IPS DF 4.7 (cell line): Measurements from ENCODE around the gene MBD6.

Experiments
- DNase-seq: peaks from one replicate; pipeline ENCODE4 v3.0.0-alpha.2; 2013; ENCODE audit warnings: low spot score; ENCODE audit errors: extremely low read depth

Gene MBD6

DNA sequence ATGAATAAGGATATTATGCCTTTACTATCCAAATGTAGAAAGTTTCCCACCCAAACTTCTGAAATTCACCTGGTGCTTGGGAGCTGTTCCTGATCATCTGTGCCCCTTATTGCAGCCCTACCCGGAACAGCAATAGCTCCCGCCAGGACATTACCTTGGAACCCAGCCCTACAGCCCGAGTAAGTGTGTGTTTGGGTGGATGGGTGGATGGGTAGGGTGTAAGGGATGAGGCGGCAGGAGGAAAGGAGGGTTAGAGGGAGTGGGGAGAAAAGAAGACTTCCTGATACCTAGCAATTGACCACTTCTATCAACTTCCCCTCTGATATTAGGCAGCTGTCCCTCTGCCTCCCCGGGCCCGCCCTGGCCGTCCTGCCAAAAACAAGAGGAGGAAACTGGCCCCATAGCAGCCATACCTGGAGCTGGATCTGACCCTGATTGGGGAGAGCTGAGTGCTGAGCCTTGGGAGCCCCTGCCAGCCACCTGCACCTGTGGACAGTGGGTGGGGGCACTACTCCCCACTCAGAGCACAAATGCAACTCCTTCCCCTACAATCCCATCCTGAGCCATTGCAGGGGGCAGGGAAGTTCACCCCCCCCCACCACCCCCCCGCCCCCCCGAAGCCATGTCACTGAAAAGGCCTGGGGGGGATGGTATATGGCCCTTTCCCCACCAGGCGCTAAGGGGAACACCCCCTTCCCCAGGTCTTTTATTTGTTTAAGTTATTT lies 6.4 kb downstream of the MBD6 start:
- no peak for DNase-seq

DNA sequence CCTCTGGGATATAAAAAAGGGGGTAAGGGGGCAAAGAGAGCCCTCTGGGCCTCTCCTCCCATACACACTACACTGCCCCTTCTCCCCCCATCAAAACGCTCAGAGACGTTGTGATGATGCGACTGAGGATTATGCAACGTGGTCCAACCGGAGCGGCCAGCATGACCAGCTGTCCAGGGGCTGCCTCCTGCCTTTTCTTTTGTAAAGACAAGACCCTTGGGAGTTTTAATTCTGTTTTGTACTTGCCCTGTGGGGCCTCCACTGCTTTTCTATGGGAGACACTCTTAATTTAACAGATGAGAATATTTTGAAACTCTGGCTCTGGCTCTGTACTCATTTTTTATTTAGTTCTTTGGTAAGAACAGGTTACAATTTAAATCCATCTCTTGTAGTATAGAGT lies 7.2 kb downstream of the MBD6 start:
- DNase-seq: no peak

- no peak for DNase-seq
Measured at GRCh38 chr12:57530396-57531142, 7.9 kb downstream of the MBD6 start.

- no peak for DNase-seq
Measured at GRCh38 chr12:57531836-57532235, 9.2 kb downstream of the MBD6 start.

DNA sequence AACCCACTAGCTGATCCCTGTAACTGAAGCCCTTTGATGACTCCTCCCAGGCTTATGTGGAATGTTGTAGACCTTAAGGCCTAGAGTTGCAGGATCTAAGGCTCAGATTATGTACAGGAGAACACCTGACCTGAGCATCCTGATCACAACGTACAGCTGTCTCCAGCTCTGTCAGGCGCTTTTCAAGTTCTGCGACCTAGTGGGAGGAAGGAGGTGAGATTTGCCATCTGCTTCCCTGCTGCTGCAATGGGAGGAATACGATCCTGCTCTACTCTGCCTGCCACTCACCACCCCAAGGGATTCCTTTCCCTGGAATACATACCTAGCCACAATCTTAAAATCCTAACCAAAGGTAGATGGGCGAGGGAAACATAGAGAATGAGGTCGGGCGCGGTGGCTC lies 10.5 kb downstream of the MBD6 start:
- DNase-seq: no peak

DNA sequence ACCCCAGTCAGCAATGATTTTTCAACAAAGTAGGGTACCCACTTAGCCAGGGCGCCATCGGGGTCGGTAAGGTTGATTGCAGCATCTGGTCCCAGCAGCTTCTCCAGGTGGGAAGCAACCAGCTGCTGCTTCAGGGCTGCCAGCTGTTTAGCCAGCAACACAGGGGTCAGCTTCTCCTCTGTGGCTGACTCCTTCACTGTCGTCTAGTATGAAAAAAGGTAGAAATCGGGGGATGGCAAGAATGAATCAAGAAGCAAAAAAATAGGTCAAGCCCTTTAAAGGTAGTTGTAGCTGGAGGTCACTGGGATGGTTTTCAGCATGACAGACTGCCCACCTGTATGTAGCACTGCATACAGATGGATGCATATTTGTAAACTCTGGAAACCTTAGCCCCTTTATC lies 11.6 kb downstream of the MBD6 start:
- DNase-seq: no peak

DNA sequence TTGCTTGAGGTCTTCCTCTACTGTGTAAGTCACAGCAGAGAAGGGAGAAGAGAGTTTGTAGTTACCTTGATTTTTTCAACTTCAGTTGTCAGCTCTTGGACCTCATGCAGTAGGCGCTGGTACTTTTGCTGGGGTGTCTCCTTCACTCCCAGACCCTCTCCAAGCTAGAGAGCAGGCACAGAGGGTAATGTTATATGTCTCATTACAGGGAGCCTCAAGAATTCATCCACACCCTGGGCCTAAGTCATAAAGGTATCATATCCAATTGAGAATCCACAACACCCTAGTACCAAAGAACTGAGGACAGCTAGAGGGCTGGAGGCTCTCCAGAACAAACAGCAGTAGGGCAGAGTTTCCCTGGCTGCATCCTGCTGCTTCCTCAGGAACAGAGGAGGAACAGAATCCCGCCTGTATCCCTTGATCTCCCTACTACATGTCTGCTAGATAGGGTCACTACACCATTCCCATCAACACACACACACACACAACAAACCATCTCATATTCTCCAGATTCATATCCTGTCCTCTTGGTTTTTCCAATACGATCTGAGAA lies 12.4 kb downstream of the MBD6 start:
- DNase-seq: no peak

DNA sequence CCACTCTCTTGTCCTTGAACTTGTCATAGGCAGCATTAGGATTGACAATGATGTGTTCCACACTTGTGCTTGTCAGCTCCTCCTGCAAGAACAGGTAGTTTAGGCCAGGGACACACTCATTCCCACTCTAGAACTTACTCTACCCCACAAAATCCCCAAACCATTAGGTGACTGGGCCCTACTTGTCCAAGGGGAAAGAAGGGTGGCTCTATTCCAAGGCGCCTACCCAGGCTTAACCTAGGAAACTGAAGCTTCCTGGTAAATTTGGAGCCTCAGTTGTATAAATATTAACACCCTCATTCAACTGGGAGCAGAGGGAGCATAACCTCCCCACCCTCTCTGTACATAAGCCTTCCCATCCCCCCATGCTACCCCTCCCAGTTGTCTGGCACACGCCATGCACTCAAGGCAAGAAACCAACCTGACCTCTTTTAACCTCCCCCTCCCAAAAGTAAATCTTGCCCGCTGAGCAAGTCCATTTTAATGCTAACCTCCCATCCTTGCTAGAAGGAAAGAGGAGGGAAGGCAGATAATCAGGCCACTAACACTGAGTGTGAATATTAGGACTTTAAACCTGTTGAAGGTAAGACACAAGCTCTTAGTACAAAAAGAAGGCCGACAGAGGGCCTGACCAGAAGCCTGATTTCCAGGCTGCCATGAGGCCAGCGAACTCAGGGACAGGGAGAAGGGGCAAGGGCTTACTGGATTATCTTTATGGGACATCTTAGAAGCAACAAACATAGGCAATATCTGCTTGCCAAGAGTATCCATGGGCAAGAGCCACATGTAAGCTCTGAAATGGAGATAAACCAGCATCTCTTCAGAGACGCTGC lies 13.4 kb downstream of the MBD6 start:
- DNase-seq: no peak

- no peak for DNase-seq
Measured at GRCh38 chr12:57536597-57536942, 13.9 kb downstream of the MBD6 start.

- no peak for DNase-seq
Measured at GRCh38 chr12:57539134-57539768, 16.6 kb downstream of the MBD6 start.

GRCh38 chr12:57541001-57541400 lies 18.4 kb downstream of the MBD6 start:
- no peak for DNase-seq

DNA sequence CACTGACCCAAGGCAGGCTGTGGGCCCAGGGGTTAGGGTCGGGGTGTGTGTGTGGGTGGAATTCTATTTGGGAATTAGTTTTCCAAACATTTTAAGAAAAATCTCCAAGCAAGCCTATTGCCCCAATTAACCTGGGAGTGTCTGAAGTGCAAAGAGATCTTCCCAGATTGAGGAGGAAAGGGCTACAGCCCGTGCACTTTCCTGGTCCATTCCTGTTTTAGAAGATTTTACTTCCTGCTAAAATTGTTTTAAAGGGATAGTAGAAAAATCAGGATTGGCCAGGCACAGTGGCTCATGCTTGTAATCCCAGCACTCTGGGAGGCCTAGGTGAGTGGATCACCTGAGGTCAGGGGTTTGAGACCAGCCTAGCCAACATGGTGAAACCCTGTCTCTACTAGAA lies 19.1 kb downstream of the MBD6 start:
- DNase-seq: no peak

- no peak for DNase-seq
Measured at GRCh38 chr12:57543581-57543980, 21.0 kb downstream of the MBD6 start.

- DNase-seq: no peak
Measured at GRCh38 chr12:57545809-57546437, 23.3 kb downstream of the MBD6 start.

DNA sequence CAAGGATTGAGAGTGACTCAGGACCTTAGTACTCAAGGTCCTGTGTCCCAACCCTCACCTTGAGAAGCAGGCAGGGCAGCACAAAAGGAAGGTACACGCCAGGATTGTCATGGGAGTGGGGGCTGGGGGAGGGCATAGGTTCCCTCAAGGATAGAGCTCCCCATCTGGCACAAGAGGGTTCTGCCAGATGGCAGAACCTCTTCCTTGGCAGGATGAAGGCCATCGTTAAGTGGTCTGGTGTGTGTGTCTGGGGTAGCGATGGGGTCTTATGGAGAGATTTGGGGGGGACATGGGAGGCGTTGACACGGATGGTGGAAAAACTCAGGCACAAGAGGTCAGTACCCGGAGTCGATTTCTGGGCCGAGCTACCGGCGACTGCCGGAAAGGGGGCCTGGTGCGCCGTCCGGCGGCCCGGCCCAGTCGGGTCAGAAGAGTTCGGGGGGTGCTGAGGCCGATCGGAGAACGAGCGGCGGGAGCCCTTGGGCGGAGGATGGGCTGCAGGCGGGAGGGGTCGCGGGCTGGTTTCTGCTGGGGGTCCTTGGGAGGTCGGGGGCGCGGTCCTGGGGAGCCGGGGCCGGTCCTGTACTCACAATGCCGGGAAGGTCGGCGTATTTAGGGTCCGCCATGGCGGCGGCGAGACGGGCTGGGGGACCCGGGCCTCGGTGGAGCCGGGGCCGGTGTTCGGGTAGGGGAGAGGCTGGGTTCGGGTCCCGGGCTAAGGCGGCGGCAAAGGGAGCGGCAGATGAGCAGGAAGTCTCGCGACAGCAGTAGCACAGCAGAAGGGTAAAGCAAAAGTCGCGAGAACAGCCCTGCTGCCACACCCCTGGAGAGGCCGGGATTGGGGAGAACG lies 24.0 kb downstream of the MBD6 start, which contains the start of gene DCTN2:
Gene DCTN2, minus strand, starts transcription at position 755 of the 850 bp plus-strand sequence. Its CDS starts 129 bp downstream, at position 626.
- peak; percentile 96 for DNase-seq

- DNase-seq: no peak
Measured at GRCh38 chr12:57547288-57548012, 24.8 kb downstream of the MBD6 start.

- no peak for DNase-seq
Measured at GRCh38 chr12:57548013-57548315, 25.3 kb downstream of the MBD6 start.

- DNase-seq: no peak
Measured at GRCh38 chr12:57548488-57548887, 25.9 kb downstream of the MBD6 start.

DNA sequence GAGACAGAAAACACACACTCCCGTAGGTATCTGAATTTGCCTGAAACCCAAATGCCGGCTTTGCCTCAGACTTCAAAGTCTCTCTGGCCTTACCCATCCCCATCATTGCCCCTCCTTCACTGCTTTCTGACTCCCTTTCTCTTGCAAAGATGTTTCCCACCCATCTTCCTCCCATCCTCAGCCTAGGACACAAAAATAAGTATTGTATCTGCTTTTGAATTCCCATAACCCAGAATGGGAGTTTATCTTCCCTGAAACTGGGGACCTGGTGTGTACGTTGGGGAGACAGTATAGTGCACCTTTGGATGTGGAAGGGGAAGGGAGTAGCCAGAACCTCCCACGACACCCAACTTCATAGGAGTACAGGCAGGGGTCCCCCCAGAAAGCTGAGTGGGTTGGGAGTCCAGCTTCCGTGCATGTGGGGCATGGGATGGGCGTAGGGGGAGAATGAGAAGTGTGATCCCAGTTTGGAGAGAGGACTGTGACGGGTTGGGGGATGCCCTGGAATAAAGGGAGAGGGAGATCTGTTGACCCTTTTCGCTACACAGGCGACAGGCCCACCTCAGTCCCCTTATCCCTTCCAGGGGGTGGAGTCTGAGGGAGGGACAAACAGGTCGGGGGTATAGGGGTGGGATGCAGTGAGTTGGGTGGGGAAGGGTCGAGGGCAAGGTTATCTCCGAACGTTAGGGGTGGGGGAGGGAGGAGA lies 26.7 kb downstream of the MBD6 start:
- no peak for DNase-seq
